HEK293 (cell line): ENCODE measurements around the gene CLCF1.

ENCODE experiments used
- CTCF ChIA-PET: fragments of 350-600 bp; formaldehyde crosslinking; extraction: SDS; loops from one replicate; lab custom pipeline; 2021; ENCODE audit warnings: antibody characterized with exemption; lab: Yijun Ruan, JAX
- POLR2A ChIA-PET: fragments of 300-600 bp; formaldehyde crosslinking; extraction: SDS; loops from one replicate; lab custom pipeline; 2020; ENCODE audit warnings: antibody characterized with exemption, inconsistent platforms; lab: Yijun Ruan, JAX
- H3K27ac ChIP-seq: fragments of 200-500 bp; sonication (Bioruptor generic); 2 replicates; pipeline ENCODE4 v1.5.1; 2014; ENCODE audit warnings: low read depth, low read length, control low read depth, inconsistent platforms; ENCODE audit errors: extremely low read depth
- H3K36me3 ChIP-seq, 2 experiments: fragments of 200-500 bp in 1 of 2; sonication (Bioruptor generic) in 1 of 2; 1 replicate in 1 of 2; 2 replicates in 1 of 2; pipeline ENCODE4 v1.5.1; 2014 to 2017; ENCODE audit warnings: inconsistent platforms in 2 of 2, low read length in 2 of 2; ENCODE audit not compliant: control insufficient read depth in 2 of 2, insufficient read depth in 1 of 2
- H3K4me1 ChIP-seq: fragments of 200-500 bp; sonication (Bioruptor generic); 2 replicates; pipeline ENCODE4 v1.5.1; 2014; ENCODE audit warnings: mild to moderate bottlenecking, low read length, inconsistent platforms; ENCODE audit not compliant: control insufficient read depth, insufficient read depth
- H3K4me3 ChIP-seq: 2 replicates; pipeline ENCODE4 v1.5.1; 2011; ENCODE audit warnings: low read depth, mild to moderate bottlenecking, control low read depth, low read length, moderate library complexity
- H3K9me3 ChIP-seq: fragments of 200-500 bp; sonication (Bioruptor generic); 2 replicates; pipeline ENCODE4 v1.5.1; 2014; ENCODE audit warnings: low read depth, low read length, inconsistent platforms; ENCODE audit not compliant: control insufficient read depth, insufficient read depth
- BCL11B ChIP-seq: fragments of 450-650 bp; formaldehyde crosslinking; IDR thresholded peaks from 2 replicates; pipeline ENCODE4 v1.5.1; 2016; ENCODE audit warnings: low read depth, missing biosample characterization, missing genetic modification characterization
- FEZF1 ChIP-seq: fragments of 450-650 bp; formaldehyde crosslinking; IDR thresholded peaks from 2 replicates; pipeline ENCODE4 v1.5.1; 2016; ENCODE audit warnings: missing biosample characterization, missing genetic modification characterization
- GFI1B ChIP-seq: fragments of 450-650 bp; formaldehyde crosslinking; IDR thresholded peaks from 2 replicates; pipeline ENCODE4 v1.5.1; 2016; ENCODE audit warnings: missing biosample characterization, missing genetic modification characterization
- HOXA7 ChIP-seq: sonication (generic); formaldehyde crosslinking; IDR thresholded peaks from 2 replicates; pipeline ENCODE4 v1.8.1; 2022; ENCODE audit warnings: missing genetic modification reagents, borderline replicate concordance
- KLF1 ChIP-seq: fragments of 450-650 bp; formaldehyde crosslinking; IDR thresholded peaks from 2 replicates; pipeline ENCODE4 v1.5.1; 2016; ENCODE audit warnings: missing biosample characterization, missing genetic modification characterization
- KLF16 ChIP-seq: fragments of 450-650 bp; formaldehyde crosslinking; IDR thresholded peaks from 2 replicates; pipeline ENCODE4 v1.5.1; 2017; ENCODE audit warnings: missing biosample characterization, missing genetic modification characterization
- KLF9 ChIP-seq: fragments of 450-650 bp; formaldehyde crosslinking; IDR thresholded peaks from 2 replicates; pipeline ENCODE4 v1.5.1; 2016; ENCODE audit warnings: missing biosample characterization, missing genetic modification characterization, low read depth
- ZBTB1 ChIP-seq: fragments of 450-650 bp; formaldehyde crosslinking; IDR thresholded peaks from 2 replicates; pipeline ENCODE4 v1.5.1; 2016; ENCODE audit warnings: missing biosample characterization, missing genetic modification characterization
- ZBTB17 ChIP-seq: fragments of 450-650 bp; formaldehyde crosslinking; IDR thresholded peaks from 2 replicates; pipeline ENCODE4 v1.5.1; 2016; ENCODE audit warnings: missing biosample characterization, missing genetic modification characterization
- ZFP3 ChIP-seq: fragments of 450-650 bp; formaldehyde crosslinking; IDR thresholded peaks from 2 replicates; pipeline ENCODE4 v1.5.1; 2016; ENCODE audit warnings: low read depth, missing biosample characterization, missing genetic modification characterization
- ZNF121 ChIP-seq: fragments of 450-650 bp; formaldehyde crosslinking; IDR thresholded peaks from 2 replicates; pipeline ENCODE4 v1.5.1; 2016; ENCODE audit warnings: missing biosample characterization, missing genetic modification characterization
- ZNF140 ChIP-seq: fragments of 450-650 bp; formaldehyde crosslinking; IDR thresholded peaks from 2 replicates; pipeline ENCODE4 v1.5.1; 2016; ENCODE audit warnings: missing biosample characterization, missing genetic modification characterization
- ZNF146 ChIP-seq: fragments of 450-650 bp; formaldehyde crosslinking; IDR thresholded peaks from 2 replicates; pipeline ENCODE4 v1.5.1; 2016; ENCODE audit warnings: missing biosample characterization, missing genetic modification characterization
- ZNF2 ChIP-seq: fragments of 450-650 bp; formaldehyde crosslinking; IDR thresholded peaks from 2 replicates; pipeline ENCODE4 v1.5.1; 2016; ENCODE audit warnings: missing biosample characterization, missing genetic modification characterization
- ZNF223 ChIP-seq: fragments of 450-650 bp; formaldehyde crosslinking; IDR thresholded peaks from 2 replicates; pipeline ENCODE4 v1.5.1; 2016; ENCODE audit warnings: missing biosample characterization, missing genetic modification characterization
- ZNF274 ChIP-seq, 2 experiments: fragments of 200-500 bp in 1 of 2; fragments of 450-650 bp in 1 of 2; sonication (Bioruptor generic) in 1 of 2; formaldehyde crosslinking in 1 of 2; IDR thresholded peaks; 2 replicates each; pipeline versions ENCODE4 v1.5.1 to v1.6.1; 2014 to 2016; ENCODE audit warnings: borderline replicate concordance in 1 of 2, inconsistent platforms in 1 of 2, low read length in 1 of 2, missing biosample characterization in 1 of 2, missing genetic modification characterization in 1 of 2
- ZNF292 ChIP-seq: fragments of 450-650 bp; formaldehyde crosslinking; IDR thresholded peaks from 2 replicates; pipeline ENCODE4 v1.5.1; 2016; ENCODE audit warnings: low read depth, missing biosample characterization, missing genetic modification characterization, borderline replicate concordance
- ZNF324 ChIP-seq: fragments of 450-650 bp; formaldehyde crosslinking; IDR thresholded peaks from 2 replicates; pipeline ENCODE4 v1.5.1; 2016; ENCODE audit warnings: missing biosample characterization, missing genetic modification characterization
- ZNF335 ChIP-seq: fragments of 450-650 bp; formaldehyde crosslinking; conservative IDR thresholded peaks from 2 replicates; pipeline ENCODE4 v1.5.1; 2016; ENCODE audit warnings: missing biosample characterization, missing genetic modification characterization
- ZNF530 ChIP-seq: fragments of 450-650 bp; formaldehyde crosslinking; IDR thresholded peaks from 2 replicates; pipeline ENCODE4 v1.5.1; 2016; ENCODE audit warnings: low read depth, missing biosample characterization, missing genetic modification characterization
- ZNF560 ChIP-seq: fragments of 450-650 bp; formaldehyde crosslinking; IDR thresholded peaks from 2 replicates; pipeline ENCODE4 v1.5.1; 2017; ENCODE audit warnings: missing biosample characterization, missing genetic modification characterization, borderline replicate concordance
- ZNF585B ChIP-seq: fragments of 450-650 bp; formaldehyde crosslinking; IDR thresholded peaks from 2 replicates; pipeline ENCODE4 v1.5.1; 2016; ENCODE audit warnings: missing biosample characterization, missing genetic modification characterization
- ZNF629 ChIP-seq: fragments of 450-650 bp; formaldehyde crosslinking; IDR thresholded peaks from 2 replicates; pipeline ENCODE4 v1.5.1; 2017; ENCODE audit warnings: missing biosample characterization, missing genetic modification characterization
- ZNF777 ChIP-seq: fragments of 450-650 bp; formaldehyde crosslinking; IDR thresholded peaks from 2 replicates; pipeline ENCODE4 v1.5.1; 2017; ENCODE audit warnings: missing biosample characterization, missing genetic modification characterization, borderline replicate concordance
- ZNF785 ChIP-seq: fragments of 450-650 bp; formaldehyde crosslinking; IDR thresholded peaks from 2 replicates; pipeline ENCODE4 v1.5.1; 2016; ENCODE audit warnings: missing biosample characterization, missing genetic modification characterization
- TF ChIP-seq, protein P1 (sequence below): fragments of 450-650 bp; formaldehyde crosslinking; conservative IDR thresholded peaks from 2 replicates; pipeline ENCODE4 v1.5.1; 2016; ENCODE audit warnings: low read depth, missing biosample characterization, missing genetic modification characterization
- TF ChIP-seq, protein P2 (sequence below): fragments of 450-650 bp; formaldehyde crosslinking; IDR thresholded peaks from 2 replicates; pipeline ENCODE4 v1.5.1; 2016; ENCODE audit warnings: missing biosample characterization, missing genetic modification characterization
- TF ChIP-seq, protein P3 (sequence below): fragments of 450-650 bp; formaldehyde crosslinking; IDR thresholded peaks from 2 replicates; pipeline ENCODE4 v1.5.1; 2016; ENCODE audit warnings: missing biosample characterization, missing genetic modification characterization
- TF ChIP-seq, protein P4 (sequence below): fragments of 450-650 bp; formaldehyde crosslinking; IDR thresholded peaks from 2 replicates; pipeline ENCODE4 v1.5.1; 2016; ENCODE audit warnings: missing biosample characterization, missing genetic modification characterization, low read depth
- TF ChIP-seq, protein P5 (sequence below): fragments of 450-650 bp; formaldehyde crosslinking; IDR thresholded peaks from 2 replicates; pipeline ENCODE4 v1.5.1; 2016; ENCODE audit warnings: missing biosample characterization, missing genetic modification characterization

CLCF1 gene

DNA sequence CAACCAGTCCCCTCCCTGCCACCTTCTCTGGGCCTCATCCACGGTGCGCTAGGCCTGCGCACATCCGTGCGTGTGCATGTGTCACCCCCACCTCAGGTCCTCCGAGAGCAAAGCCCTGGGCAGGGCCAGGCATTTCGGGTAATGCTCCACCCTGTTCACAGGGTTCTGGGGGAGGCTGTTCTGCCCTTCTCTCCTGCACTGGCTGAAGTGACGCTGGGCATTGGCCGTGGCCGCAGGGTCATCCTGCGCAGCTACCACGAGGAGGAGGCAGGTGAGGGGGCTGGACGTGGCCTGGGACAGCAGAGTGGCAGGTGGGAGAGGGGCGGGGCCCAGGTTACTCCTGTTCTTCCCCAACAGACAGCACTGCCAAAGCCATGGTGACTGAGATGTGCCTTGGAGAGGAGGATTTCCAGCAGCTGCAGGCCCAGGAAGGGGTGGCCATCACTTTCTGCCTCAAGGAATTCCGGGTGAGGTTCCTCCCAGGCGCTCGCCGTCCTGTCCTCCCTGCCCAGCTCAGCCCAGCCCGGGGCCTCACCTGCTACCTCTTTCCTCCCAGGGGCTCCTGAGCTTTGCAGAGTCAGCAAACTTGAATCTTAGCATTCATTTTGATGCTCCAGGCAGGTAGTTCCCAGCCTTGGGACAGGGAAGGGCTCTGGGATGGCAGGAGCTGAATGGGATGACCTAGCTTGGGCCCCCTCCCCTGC is 22.3 kb upstream of the CLCF1 start:
- ChIA-PET CTCF (interaction anchor here (0.5 to 0.7 kb wide), 3 partner anchors 41 to 218 kb away, joined by 3 read pairs; no protein-coding TSS in a partner anchor), POLR2A (interaction anchor here (0.9 to 1.2 kb wide), 5 partner anchors 12 to 78 kb away, joined by 3 to 5 read pairs (median 5); partner anchors contain the start of gene PTPRCAP)

DNA sequence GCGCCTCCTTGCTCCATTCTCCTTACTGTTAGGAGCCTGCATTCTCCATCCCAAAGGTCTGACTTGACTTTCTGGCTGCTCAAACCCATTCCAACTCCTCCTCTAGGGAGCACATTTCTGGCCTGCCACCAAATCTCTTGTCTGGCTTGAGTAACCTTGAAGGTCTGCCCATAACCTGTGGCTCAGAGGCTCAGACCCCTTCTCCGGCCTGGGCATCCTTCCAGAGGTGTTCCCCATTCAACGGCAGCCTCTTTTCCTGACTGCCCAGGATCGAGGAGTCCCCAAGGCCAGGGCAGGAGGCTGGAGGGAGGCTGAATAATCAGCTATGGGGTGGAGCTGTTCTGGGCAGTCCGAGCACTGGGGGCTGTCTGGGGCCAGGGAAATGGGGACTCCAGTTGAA is 20.6 kb upstream of the CLCF1 start:
- Histone ChIP-seq H3K4me3 (no peak overlapping the region), H3K4me1 (0 out of 2 replicates have a peak, but pooled peaks cover 3% of the 10 kb centered on the region), H3K27ac (no peak overlapping the region), H3K9me3 (no peaks in the 10 kb centered on the region), H3K36me3 (peaks cover 0 to 52% of the 10 kb centered on the region in 2 experiments; a peak in 2 of 3 replicates)
- ChIA-PET CTCF (interaction anchor here (25.6 kb wide), 1 partner anchor 30 kb away, joined by 898 read pairs; the partner anchor contains the start of genes CLCF1 and POLD4), POLR2A (interaction anchor here (0.6 to 3.5 kb wide), 2 partner anchors 7 to 236 kb away, joined by 3 to 53 read pairs; partner anchors contain the start of genes NUDT8 and PPP1CA)
- TF ChIP-seq ZNF121 (tag by site-specific recombination) (no peak), ZNF292 (no peak), HOXA7 (CRISPR knock-in tag) (no peak), ZNF777 (tag by site-specific recombination) (no peak), KLF1 (tag by site-specific recombination) (no peak), ZNF223 (tag by site-specific recombination) (no peak), KLF16 (tag by site-specific recombination) (no peak), ZNF335 (no peak), BCL11B (tag by site-specific recombination) (no peak), ZNF146 (no peak)
- TF ChIP-seq, protein P1, sequence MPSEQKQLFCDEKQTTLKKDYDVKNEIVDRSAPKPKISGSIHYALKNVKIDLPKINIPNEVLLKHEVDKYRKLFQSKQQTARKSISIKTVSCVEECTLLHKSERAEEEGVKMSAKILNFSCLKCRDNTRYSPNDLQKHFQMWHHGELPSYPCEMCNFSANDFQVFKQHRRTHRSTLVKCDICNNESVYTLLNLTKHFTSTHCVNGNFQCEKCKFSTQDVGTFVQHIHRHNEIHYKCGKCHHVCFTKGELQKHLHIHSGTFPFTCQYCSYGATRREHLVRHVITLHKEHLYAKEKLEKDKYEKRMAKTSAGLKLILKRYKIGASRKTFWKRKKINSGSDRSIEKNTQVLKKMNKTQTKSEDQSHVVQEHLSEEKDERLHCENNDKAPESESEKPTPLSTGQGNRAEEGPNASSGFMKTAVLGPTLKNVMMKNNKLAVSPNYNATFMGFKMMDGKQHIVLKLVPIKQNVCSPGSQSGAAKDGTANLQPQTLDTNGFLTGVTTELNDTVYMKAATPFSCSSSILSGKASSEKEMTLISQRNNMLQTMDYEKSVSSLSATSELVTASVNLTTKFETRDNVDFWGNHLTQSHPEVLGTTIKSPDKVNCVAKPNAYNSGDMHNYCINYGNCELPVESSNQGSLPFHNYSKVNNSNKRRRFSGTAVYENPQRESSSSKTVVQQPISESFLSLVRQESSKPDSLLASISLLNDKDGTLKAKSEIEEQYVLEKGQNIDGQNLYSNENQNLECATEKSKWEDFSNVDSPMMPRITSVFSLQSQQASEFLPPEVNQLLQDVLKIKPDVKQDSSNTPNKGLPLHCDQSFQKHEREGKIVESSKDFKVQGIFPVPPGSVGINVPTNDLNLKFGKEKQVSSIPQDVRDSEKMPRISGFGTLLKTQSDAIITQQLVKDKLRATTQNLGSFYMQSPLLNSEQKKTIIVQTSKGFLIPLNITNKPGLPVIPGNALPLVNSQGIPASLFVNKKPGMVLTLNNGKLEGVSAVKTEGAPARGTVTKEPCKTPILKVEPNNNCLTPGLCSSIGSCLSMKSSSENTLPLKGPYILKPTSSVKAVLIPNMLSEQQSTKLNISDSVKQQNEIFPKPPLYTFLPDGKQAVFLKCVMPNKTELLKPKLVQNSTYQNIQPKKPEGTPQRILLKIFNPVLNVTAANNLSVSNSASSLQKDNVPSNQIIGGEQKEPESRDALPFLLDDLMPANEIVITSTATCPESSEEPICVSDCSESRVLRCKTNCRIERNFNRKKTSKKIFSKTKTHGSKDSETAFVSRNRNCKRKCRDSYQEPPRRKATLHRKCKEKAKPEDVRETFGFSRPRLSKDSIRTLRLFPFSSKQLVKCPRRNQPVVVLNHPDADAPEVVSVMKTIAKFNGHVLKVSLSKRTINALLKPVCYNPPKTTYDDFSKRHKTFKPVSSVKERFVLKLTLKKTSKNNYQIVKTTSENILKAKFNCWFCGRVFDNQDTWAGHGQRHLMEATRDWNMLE, result no peak
- TF ChIP-seq, protein P2, sequence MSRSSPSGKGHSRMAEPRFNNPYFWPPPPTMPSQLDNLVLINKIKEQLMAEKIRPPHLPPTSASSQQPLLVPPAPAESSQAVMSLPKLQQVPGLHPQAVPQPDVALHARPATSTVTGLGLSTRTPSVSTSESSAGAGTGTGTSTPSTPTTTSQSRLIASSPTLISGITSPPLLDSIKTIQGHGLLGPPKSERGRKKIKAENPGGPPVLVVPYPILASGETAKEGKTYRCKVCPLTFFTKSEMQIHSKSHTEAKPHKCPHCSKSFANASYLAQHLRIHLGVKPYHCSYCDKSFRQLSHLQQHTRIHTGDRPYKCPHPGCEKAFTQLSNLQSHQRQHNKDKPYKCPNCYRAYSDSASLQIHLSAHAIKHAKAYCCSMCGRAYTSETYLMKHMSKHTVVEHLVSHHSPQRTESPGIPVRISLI, result no peak
- TF ChIP-seq, protein P3, sequence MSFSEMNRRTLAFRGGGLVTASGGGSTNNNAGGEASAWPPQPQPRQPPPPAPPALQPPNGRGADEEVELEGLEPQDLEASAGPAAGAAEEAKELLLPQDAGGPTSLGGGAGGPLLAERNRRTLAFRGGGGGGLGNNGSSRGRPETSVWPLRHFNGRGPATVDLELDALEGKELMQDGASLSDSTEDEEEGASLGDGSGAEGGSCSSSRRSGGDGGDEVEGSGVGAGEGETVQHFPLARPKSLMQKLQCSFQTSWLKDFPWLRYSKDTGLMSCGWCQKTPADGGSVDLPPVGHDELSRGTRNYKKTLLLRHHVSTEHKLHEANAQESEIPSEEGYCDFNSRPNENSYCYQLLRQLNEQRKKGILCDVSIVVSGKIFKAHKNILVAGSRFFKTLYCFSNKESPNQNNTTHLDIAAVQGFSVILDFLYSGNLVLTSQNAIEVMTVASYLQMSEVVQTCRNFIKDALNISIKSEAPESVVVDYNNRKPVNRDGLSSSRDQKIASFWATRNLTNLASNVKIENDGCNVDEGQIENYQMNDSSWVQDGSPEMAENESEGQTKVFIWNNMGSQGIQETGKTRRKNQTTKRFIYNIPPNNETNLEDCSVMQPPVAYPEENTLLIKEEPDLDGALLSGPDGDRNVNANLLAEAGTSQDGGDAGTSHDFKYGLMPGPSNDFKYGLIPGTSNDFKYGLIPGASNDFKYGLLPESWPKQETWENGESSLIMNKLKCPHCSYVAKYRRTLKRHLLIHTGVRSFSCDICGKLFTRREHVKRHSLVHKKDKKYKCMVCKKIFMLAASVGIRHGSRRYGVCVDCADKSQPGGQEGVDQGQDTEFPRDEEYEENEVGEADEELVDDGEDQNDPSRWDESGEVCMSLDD (tag by site-specific recombination), result no peak
- TF ChIP-seq, protein P4, sequence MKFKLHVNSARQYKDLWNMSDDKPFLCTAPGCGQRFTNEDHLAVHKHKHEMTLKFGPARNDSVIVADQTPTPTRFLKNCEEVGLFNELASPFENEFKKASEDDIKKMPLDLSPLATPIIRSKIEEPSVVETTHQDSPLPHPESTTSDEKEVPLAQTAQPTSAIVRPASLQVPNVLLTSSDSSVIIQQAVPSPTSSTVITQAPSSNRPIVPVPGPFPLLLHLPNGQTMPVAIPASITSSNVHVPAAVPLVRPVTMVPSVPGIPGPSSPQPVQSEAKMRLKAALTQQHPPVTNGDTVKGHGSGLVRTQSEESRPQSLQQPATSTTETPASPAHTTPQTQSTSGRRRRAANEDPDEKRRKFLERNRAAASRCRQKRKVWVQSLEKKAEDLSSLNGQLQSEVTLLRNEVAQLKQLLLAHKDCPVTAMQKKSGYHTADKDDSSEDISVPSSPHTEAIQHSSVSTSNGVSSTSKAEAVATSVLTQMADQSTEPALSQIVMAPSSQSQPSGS (tag by site-specific recombination), result no peak
- TF ChIP-seq, protein P5, sequence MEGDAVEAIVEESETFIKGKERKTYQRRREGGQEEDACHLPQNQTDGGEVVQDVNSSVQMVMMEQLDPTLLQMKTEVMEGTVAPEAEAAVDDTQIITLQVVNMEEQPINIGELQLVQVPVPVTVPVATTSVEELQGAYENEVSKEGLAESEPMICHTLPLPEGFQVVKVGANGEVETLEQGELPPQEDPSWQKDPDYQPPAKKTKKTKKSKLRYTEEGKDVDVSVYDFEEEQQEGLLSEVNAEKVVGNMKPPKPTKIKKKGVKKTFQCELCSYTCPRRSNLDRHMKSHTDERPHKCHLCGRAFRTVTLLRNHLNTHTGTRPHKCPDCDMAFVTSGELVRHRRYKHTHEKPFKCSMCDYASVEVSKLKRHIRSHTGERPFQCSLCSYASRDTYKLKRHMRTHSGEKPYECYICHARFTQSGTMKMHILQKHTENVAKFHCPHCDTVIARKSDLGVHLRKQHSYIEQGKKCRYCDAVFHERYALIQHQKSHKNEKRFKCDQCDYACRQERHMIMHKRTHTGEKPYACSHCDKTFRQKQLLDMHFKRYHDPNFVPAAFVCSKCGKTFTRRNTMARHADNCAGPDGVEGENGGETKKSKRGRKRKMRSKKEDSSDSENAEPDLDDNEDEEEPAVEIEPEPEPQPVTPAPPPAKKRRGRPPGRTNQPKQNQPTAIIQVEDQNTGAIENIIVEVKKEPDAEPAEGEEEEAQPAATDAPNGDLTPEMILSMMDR (tag by site-specific recombination), result no peak

More for the DNA sequence above, 22.3 kb upstream of the CLCF1 start:
- Histone ChIP-seq H3K4me1 (0 out of 2 replicates have a peak, but pooled peaks cover 3% of the 10 kb centered on the region), H3K27ac (no peak overlapping the region), H3K4me3 (no peak overlapping the region), H3K9me3 (no peaks in the 10 kb centered on the region), H3K36me3 (peaks cover 0 to 67% of the 10 kb centered on the region in 2 experiments; a peak in 2 of 3 replicates)
- no peak for TF ChIP-seq ZNF530
- TF ChIP-seq ZNF140 (tag by site-specific recombination), result no peak
- TF ChIP-seq ZNF274 (IDR thresholded peaks at IDR 0.05; ENCODE audit: low read length), result no peak
- no peak for TF ChIP-seq ZNF274 (tag by site-specific recombination; IDR thresholded peaks at IDR 0.05; ENCODE audit: borderline replicate concordance)
- TF ChIP-seq ZNF785, result no peak
- TF ChIP-seq ZFP3, result no peak
- no peak for TF ChIP-seq FEZF1 (tag by site-specific recombination)
- no peak for TF ChIP-seq ZNF324 (tag by site-specific recombination)
- no peak for TF ChIP-seq ZNF2
- no peak for TF ChIP-seq KLF9 (tag by site-specific recombination)
- no peak for TF ChIP-seq ZNF629
- TF ChIP-seq ZNF585B (tag by site-specific recombination), result no peak
- no peak for TF ChIP-seq ZBTB1
- TF ChIP-seq ZNF560 (tag by site-specific recombination), result no peak
- TF ChIP-seq GFI1B (tag by site-specific recombination), result no peak
- TF ChIP-seq ZBTB17 (tag by site-specific recombination), result no peak
